SK-N-SH (cell line): ENCODE data around the gene SUV39H2. TPM values are rescaled to one million over a fixed set of nuclear protein-coding genes. Genes with fewer than 3 reads are reported as not detected.
"Not testable (repeated sequence)": the region's sequence is repeated elsewhere in the genome, so short reads cannot be mapped to it uniquely, and the experiment has no call there.

Source experiments
- CTCF ChIA-PET: fragments of 300-600, 350-600 bp; formaldehyde crosslinking; extraction: SDS; loops from one replicate; lab custom pipeline; 2021; lab: Yijun Ruan, JAX
- POLR2A ChIA-PET: fragments of 350-600 bp; sonication (Branson Sonifier 250); formaldehyde crosslinking; extraction: SDS; loops from one replicate; lab custom pipeline; 2020; ENCODE audit warnings: antibody characterized with exemption, inconsistent platforms; lab: Yijun Ruan, JAX
- DNase-seq: peaks from one replicate; pipeline ENCODE4 v3.0.0; 2012
- H2AFZ ChIP-seq: fragments of 200-600 bp; sonication (generic); 2 replicates; pipeline ENCODE4 v1.8.1; 2016; ENCODE audit warnings: antibody characterized with exemption, mild to moderate bottlenecking, low read depth
- H3F3A ChIP-seq: fragments of 200-600 bp; sonication (generic); replicated peaks from 2 replicates; pipeline ENCODE3; 2016; ENCODE audit warnings: antibody characterized with exemption, mild to moderate bottlenecking; ENCODE audit not compliant: insufficient read depth
- H3K27ac ChIP-seq, 2 experiments: fragments of 200-500 bp in 1 of 2; fragments of 200-600 bp in 1 of 2; sonication (Bioruptor generic) in 1 of 2; sonication (generic), shearing (Covaris generic) in 1 of 2; 2 replicates each; pipeline versions ENCODE4 v1.5.1 to v1.6.1; 2014 to 2016; ENCODE audit warnings: low read depth in 2 of 2, inconsistent platforms in 1 of 2, low read length in 1 of 2, mild to moderate bottlenecking in 1 of 2, mixed read lengths in 1 of 2
- H3K27me3 ChIP-seq: fragments of 200-600 bp; sonication (generic), shearing (Covaris generic); 2 replicates; pipeline ENCODE4 v1.6.1; 2016; ENCODE audit warnings: mixed run types; ENCODE audit not compliant: insufficient read depth
- H3K36me3 ChIP-seq, 2 experiments: fragments of 200-500 bp in 1 of 2; fragments of 200-600 bp in 1 of 2; sonication (Bioruptor generic) in 1 of 2; sonication (generic) in 1 of 2; replicated peaks in 1 of 2; 2 replicates each; pipeline versions ENCODE3 to v1.5.1; 2014 to 2016; ENCODE audit warnings: low read length in 1 of 2, mild to moderate bottlenecking in 1 of 2; ENCODE audit not compliant: insufficient read depth in 2 of 2, control insufficient read depth in 1 of 2
- H3K4me1 ChIP-seq, 2 experiments: fragments of 200-500 bp in 1 of 2; fragments of 200-600 bp in 1 of 2; sonication (Bioruptor generic) in 1 of 2; sonication (generic), shearing (Covaris generic) in 1 of 2; 2 replicates each; pipeline versions ENCODE4 v1.5.1 to v1.6.1; 2014 to 2016; ENCODE audit warnings: low read depth in 1 of 2, low read length in 1 of 2, mixed run types in 1 of 2; ENCODE audit not compliant: insufficient read depth in 2 of 2, control insufficient read depth in 1 of 2
- H3K4me2 ChIP-seq: fragments of 200-600 bp; sonication (generic), shearing (Covaris generic); 2 replicates; pipeline ENCODE4 v1.6.1; 2017; ENCODE audit warnings: mixed run types
- H3K4me3 ChIP-seq, 2 experiments: fragments of 200-500 bp in 1 of 2; fragments of 200-600 bp in 1 of 2; sonication (Bioruptor generic) in 1 of 2; sonication (generic), shearing (Covaris generic) in 1 of 2; 2 replicates each; pipeline versions ENCODE4 v1.5.1 to v1.8.1; 2014 to 2016; ENCODE audit warnings: low read depth in 2 of 2, inconsistent platforms in 1 of 2, low read length in 1 of 2, mild to moderate bottlenecking in 1 of 2, mixed read lengths in 1 of 2, moderate library complexity in 1 of 2
- H3K79me2 ChIP-seq: fragments of 200-600 bp; sonication (generic); 2 replicates; pipeline ENCODE4 v1.8.1; 2017; ENCODE audit warnings: mild to moderate bottlenecking; ENCODE audit not compliant: insufficient read depth
- H3K9ac ChIP-seq: fragments of 200-600 bp; sonication (generic); 2 replicates; pipeline ENCODE4 v1.6.1; 2017; ENCODE audit warnings: mixed run types
- H3K9me2 ChIP-seq: fragments of 200-600 bp; sonication (generic); 2 replicates; pipeline ENCODE4 v1.6.1; 2017; ENCODE audit warnings: mixed run types
- H3K9me3 ChIP-seq: fragments of 200-600 bp; sonication (generic); 2 replicates; pipeline ENCODE4 v1.6.1; 2017; ENCODE audit warnings: mixed run types, mild to moderate bottlenecking, moderate library complexity
- H4K20me1 ChIP-seq: fragments of 200-600 bp; sonication (generic); 2 replicates; pipeline ENCODE4 v1.6.1; 2017; ENCODE audit warnings: mild to moderate bottlenecking, mixed run types; ENCODE audit not compliant: insufficient read depth
- EP300 ChIP-seq, 2 experiments: IDR thresholded peaks; 2 replicates each; pipeline versions ENCODE4 v1.4.0 to v1.6.1; 2012; ENCODE audit warnings: borderline replicate concordance in 1 of 2, low read depth in 1 of 2, low read length in 1 of 2
- EZH2phosphoT487 ChIP-seq: fragments of 200-600 bp; sonication (generic); IDR thresholded peaks from 2 replicates; pipeline ENCODE4 v1.6.1; 2017; ENCODE audit warnings: low read depth, mixed run types, mild to moderate bottlenecking, antibody characterized with exemption, moderate library complexity, borderline replicate concordance
- FOSL2 ChIP-seq: IDR thresholded peaks from 2 replicates; pipeline ENCODE4 v1.4.0; 2012; ENCODE audit warnings: low read depth, mild to moderate bottlenecking, moderate library complexity, borderline replicate concordance
- FOXJ3 ChIP-seq: sonication (generic); formaldehyde crosslinking; IDR thresholded peaks from 2 replicates; pipeline ENCODE4 v1.5.1; 2020; ENCODE audit warnings: mild to moderate bottlenecking, missing genetic modification reagents
- GABPA ChIP-seq: IDR thresholded peaks from 2 replicates; pipeline ENCODE4 v1.4.0; 2012; ENCODE audit warnings: low read depth, mild to moderate bottlenecking
- GATA2 ChIP-seq: sonication (generic); formaldehyde crosslinking; IDR thresholded peaks from 2 replicates; pipeline ENCODE4 v1.5.0; 2020; ENCODE audit warnings: mild to moderate bottlenecking, missing genetic modification reagents
- IRF3 ChIP-seq: fragments of 150-350 bp; IDR thresholded peaks from 2 replicates; pipeline ENCODE4 v1.6.1; 2016; ENCODE audit warnings: mild to moderate bottlenecking, low read depth, low read length
- MEF2A ChIP-seq: IDR thresholded peaks from 2 replicates; pipeline ENCODE4 v1.4.0; 2012; ENCODE audit warnings: low read depth, borderline replicate concordance
- POLR2AphosphoS5 ChIP-seq: IDR thresholded peaks from 2 replicates; pipeline ENCODE4 v1.6.1; 2012; ENCODE audit warnings: low read depth, low read length
- RXRA ChIP-seq: IDR thresholded peaks from 2 replicates; pipeline ENCODE4 v1.4.0; 2012; ENCODE audit warnings: low read depth, mild to moderate bottlenecking, borderline replicate concordance
- SIN3A ChIP-seq: IDR thresholded peaks from 2 replicates; pipeline ENCODE4 v1.6.1; 2012; ENCODE audit warnings: low read depth, mild to moderate bottlenecking, low read length, moderate library complexity, borderline replicate concordance
- TAF1 ChIP-seq: IDR thresholded peaks from 2 replicates; pipeline ENCODE4 v1.6.1; 2012; ENCODE audit warnings: low read depth, mild to moderate bottlenecking, low read length, moderate library complexity, borderline replicate concordance
- TEAD4 ChIP-seq: IDR thresholded peaks from 2 replicates; pipeline ENCODE4 v1.4.0; 2012; ENCODE audit warnings: mild to moderate bottlenecking, borderline replicate concordance; ENCODE audit not compliant: insufficient read depth
- USF1 ChIP-seq: IDR thresholded peaks from 2 replicates; pipeline ENCODE4 v1.4.0; 2012; ENCODE audit warnings: low read depth, borderline replicate concordance
- YY1 ChIP-seq: IDR thresholded peaks from 2 replicates; pipeline ENCODE4 v1.4.0; 2012; ENCODE audit warnings: low read depth, mild to moderate bottlenecking
- WGBS: methylation state at CpG from one replicate; pipeline ENCODE4 v1.1.6; 2017; ENCODE audit warnings: low lambda C conversion rate; 5-methylcytosine and 5-hydroxymethylcytosine counted together
- polyA plus RNA-seq, 3 experiments: library from polyadenylated mRNA; depleted of rRNA; stranded (reverse); fragments of >200 nt; gene quantifications; 2 replicates each; pipeline ENCODE4 v1.2.3, GENCODE V29; 2012

SUV39H2 gene
- polyA plus RNA-seq, 1 of the 3 experiments (the other 2 are of a cell fraction), result 4.6 TPM

- Histone ChIP-seq H3K4me2 (no peak overlapping the region), H3K9me3 (no peaks in the 10 kb centered on the region), H3K4me3 (no peak overlapping the region), H3K4me1 (no peaks in the 10 kb centered on the region), H4K20me1 (no peaks in the 10 kb centered on the region), H3F3A (no peaks in the 10 kb centered on the region), H2AFZ (no peak overlapping the region), H3K79me2 (no peaks in the 10 kb centered on the region), H3K9me2 (no peaks in the 10 kb centered on the region), H3K27me3 (no peaks in the 10 kb centered on the region), H3K36me3 (peaks cover 33 to 72% of the 10 kb centered on the region in 2 experiments), H3K9ac (no peak overlapping the region), H3K27ac (no peak overlapping the region)
- TF ChIP-seq MEF2A, result no peak
- no peak for TF ChIP-seq RXRA
- no peak for TF ChIP-seq TEAD4
- no peak for TF ChIP-seq GABPA
- TF ChIP-seq GATA2, result no peak
- WGBS, result 93% methylated on average over 10 of the region's 10 CpGs
- CTCF ChIA-PET, result no interaction called here
- DNase-seq, result no peak
- POLR2A ChIA-PET, result no interaction called here
These were observed 51.9 kb downstream of the SUV39H2 start for GRCh38 chr10:14930610-14931009.

- peaks cover 15 to 46% of the 10 kb centered on the region in 2 experiments for H3K36me3 ChIP-seq
- H3K27ac ChIP-seq, result no peak overlapping the region
- H3K4me1 ChIP-seq, result no peaks in the 10 kb centered on the region
- no peak overlapping the region for H3K4me3 ChIP-seq
- no peak for DNase-seq
- no peak overlapping the region for H3K9ac ChIP-seq
- no peaks in the 10 kb centered on the region for H3K27me3 ChIP-seq
- no peak for TF ChIP-seq FOXJ3 (CRISPR knock-in tag)
- TF ChIP-seq USF1, result no peak
- no peak for TF ChIP-seq FOSL2
- no peak for TF ChIP-seq POLR2AphosphoS5
- TF ChIP-seq EZH2phosphoT487, result no peak
- no peak for TF ChIP-seq EP300 (IDR thresholded peaks at IDR 0.05; ENCODE audit: borderline replicate concordance in 1 of 2, low read depth in 1 of 2, low read length in 1 of 2)
- no peak for TF ChIP-seq MEF2A
- no peak for TF ChIP-seq TEAD4
- no peak for TF ChIP-seq IRF3
- TF ChIP-seq SIN3A, result no peak
- TF ChIP-seq GATA2, result no peak
- TF ChIP-seq TAF1, result no peak
- no peak for TF ChIP-seq YY1
- POLR2A ChIA-PET, result no interaction called here
- no peaks in the 10 kb centered on the region for H3K9me2 ChIP-seq
- peaks cover 3% of the 10 kb centered on the region for H3F3A ChIP-seq
- H3K9me3 ChIP-seq, result no peaks in the 10 kb centered on the region
- no peak overlapping the region for H3K4me2 ChIP-seq
- no peak overlapping the region for H2AFZ ChIP-seq
- CTCF ChIA-PET, result no interaction called here
- no peaks in the 10 kb centered on the region for H4K20me1 ChIP-seq
- whole genome bisulfite sequencing, result 91% methylated on average over 2 of the region's 2 CpGs
- no peaks in the 10 kb centered on the region for H3K79me2 ChIP-seq
These were observed 57.9 kb downstream of the SUV39H2 start for GRCh38 chr10:14936584-14936983.

GRCh38 chr10:14938971-14939370, 60.3 kb downstream of the SUV39H2 start:
- H3K27ac ChIP-seq, DNase-seq, H3K4me2 ChIP-seq, H3K79me2 ChIP-seq, H3K9ac ChIP-seq, H3K4me3 ChIP-seq, CTCF ChIA-PET, POLR2A ChIA-PET, H4K20me1 ChIP-seq, H3K9me2 ChIP-seq, H3K9me3 ChIP-seq, H3K4me1 ChIP-seq, H2AFZ ChIP-seq, H3K27me3 ChIP-seq, H3F3A ChIP-seq: not testable (repeated sequence)
- WGBS, result 85% methylated on average over 3 of the region's 5 CpGs
- H3K36me3 ChIP-seq, result peaks cover 6 to 31% of the 10 kb centered on the region in 2 experiments

GRCh38 chr10:14942147-14942949, 63.7 kb downstream of the SUV39H2 start:
- H3K27me3 ChIP-seq, H3K9me2 ChIP-seq, DNase-seq, H3K4me3 ChIP-seq, H3K4me1 ChIP-seq, CTCF ChIA-PET, H4K20me1 ChIP-seq, H3K9ac ChIP-seq, H2AFZ ChIP-seq, H3K4me2 ChIP-seq, POLR2A ChIA-PET, H3K9me3 ChIP-seq, H3F3A ChIP-seq, H3K27ac ChIP-seq: not testable (repeated sequence)
- Histone ChIP-seq H3K79me2 (peaks cover 14% of the 10 kb centered on the region; the same call in 1 of the 2 replicates), H3K36me3 (peaks cover 12 to 31% of the 10 kb centered on the region in 2 experiments)
- WGBS, result 96% methylated on average over 17 of the region's 17 CpGs
